GM12801 (cell line): ENCODE measurements around the gene NDUFS4.

Source experiments
- CTCF ChIP-seq: IDR thresholded peaks from one replicate; pipeline ENCODE4 v1.5.1; 2011; ENCODE audit warnings: control low read depth; ENCODE audit not compliant: insufficient read length; ENCODE audit errors: extremely low read depth

Gene NDUFS4

GRCh38 chr5:53712327-53712726, 151.9 kb downstream of the NDUFS4 start:
- no peak for TF ChIP-seq CTCF

- no peak for TF ChIP-seq CTCF
Observed at GRCh38 chr5:53713978-53714666, 153.7 kb downstream of the NDUFS4 start.

- TF ChIP-seq CTCF: no peak
Observed at GRCh38 chr5:53714667-53715010, 154.2 kb downstream of the NDUFS4 start.

- TF ChIP-seq CTCF: no peak
Observed at GRCh38 chr5:53726121-53726520, 165.7 kb downstream of the NDUFS4 start.

GRCh38 chr5:53730943-53731342, 170.5 kb downstream of the NDUFS4 start:
- no peak for TF ChIP-seq CTCF
